Raji (cell line): ENCODE results near the gene SLC25A2.

ENCODE experiments used
- POLR2A ChIP-seq: IDR thresholded peaks from 2 replicates; pipeline ENCODE4 v1.6.1; 2011; ENCODE audit warnings: low read depth, low read length, control low read depth; ENCODE audit not compliant: insufficient read depth

The SLC25A2 gene

GRCh38 chr5:141320225-141321169, 16.6 kb upstream of the SLC25A2 start, which contains the start of gene TAF7:
Gene TAF7 (minus strand): TSS chr5:141320784. CDS start chr5:141320044, 740 bp downstream.
- peak; percentile 97 for TF ChIP-seq POLR2A

GRCh38 chr5:141319699-141320098, 15.8 kb upstream of the SLC25A2 start:
- TF ChIP-seq POLR2A = no peak

GRCh38 chr5:141319202-141319601, 15.4 kb upstream of the SLC25A2 start:
- TF ChIP-seq POLR2A = no peak

GRCh38 chr5:141313711-141314110, 9.9 kb upstream of the SLC25A2 start:
- no peak for TF ChIP-seq POLR2A

- TF ChIP-seq POLR2A = no peak
These were observed 2.8 kb upstream of the SLC25A2 start for GRCh38 chr5:141306630-141307029.

GRCh38 chr5:141298376-141298775, 5.5 kb downstream of the SLC25A2 start:
- TF ChIP-seq POLR2A = no peak

GRCh38 chr5:141272906-141273305, 30.9 kb downstream of the SLC25A2 start:
- TF ChIP-seq POLR2A = no peak

GRCh38 chr5:141269195-141269594, 34.7 kb downstream of the SLC25A2 start:
- TF ChIP-seq POLR2A = no peak

- TF ChIP-seq POLR2A = no peak
These were observed 42.7 kb downstream of the SLC25A2 start for GRCh38 chr5:141261238-141261546.

GRCh38 chr5:141260458-141261237, 43.2 kb downstream of the SLC25A2 start:
- TF ChIP-seq POLR2A = no peak

GRCh38 chr5:141258948-141259347, 44.9 kb downstream of the SLC25A2 start:
- TF ChIP-seq POLR2A = no peak

- no peak for TF ChIP-seq POLR2A
These were observed 45.4 kb downstream of the SLC25A2 start for GRCh38 chr5:141258464-141258863.
